ENCODE results near the gene UBE2M. TPM values are rescaled to one million over a fixed set of nuclear protein-coding genes. Genes with fewer than 3 reads are reported as not detected.

The UBE2M gene
- total RNA-seq, 1 experiment from 2014 or later, result 185 TPM

- no TSS peak for BruUV-seq (replicated peaks)
- POLR2A ChIA-PET (ENCODE audit: low non-redundant PET), result no interaction called here
- H3K27ac ChIP-seq (ENCODE audit: low read depth, low read length, poor library complexity, severe bottlenecking), result no peak overlapping the region
These were observed 8.6 kb upstream of the UBE2M start for GRCh38 chr19:58566989-58567388.

GRCh38 chr19:58563823-58564222 lies 5.4 kb upstream of the UBE2M start:
- BruUV-seq (replicated peaks), result no TSS peak
- H3K36me3 ChIP-seq (ENCODE audit: insufficient read depth, low read length, poor library complexity, severe bottlenecking), result no peaks in the 10 kb centered on the region
- no peak overlapping the region for H3K27ac ChIP-seq (ENCODE audit: low read depth, low read length, poor library complexity, severe bottlenecking)
- H3K27me3 ChIP-seq (replicated peaks; ENCODE audit: insufficient read depth, low read depth, low read length, poor library complexity), result no peaks in the 10 kb centered on the region
- TF ChIP-seq, protein P1, sequence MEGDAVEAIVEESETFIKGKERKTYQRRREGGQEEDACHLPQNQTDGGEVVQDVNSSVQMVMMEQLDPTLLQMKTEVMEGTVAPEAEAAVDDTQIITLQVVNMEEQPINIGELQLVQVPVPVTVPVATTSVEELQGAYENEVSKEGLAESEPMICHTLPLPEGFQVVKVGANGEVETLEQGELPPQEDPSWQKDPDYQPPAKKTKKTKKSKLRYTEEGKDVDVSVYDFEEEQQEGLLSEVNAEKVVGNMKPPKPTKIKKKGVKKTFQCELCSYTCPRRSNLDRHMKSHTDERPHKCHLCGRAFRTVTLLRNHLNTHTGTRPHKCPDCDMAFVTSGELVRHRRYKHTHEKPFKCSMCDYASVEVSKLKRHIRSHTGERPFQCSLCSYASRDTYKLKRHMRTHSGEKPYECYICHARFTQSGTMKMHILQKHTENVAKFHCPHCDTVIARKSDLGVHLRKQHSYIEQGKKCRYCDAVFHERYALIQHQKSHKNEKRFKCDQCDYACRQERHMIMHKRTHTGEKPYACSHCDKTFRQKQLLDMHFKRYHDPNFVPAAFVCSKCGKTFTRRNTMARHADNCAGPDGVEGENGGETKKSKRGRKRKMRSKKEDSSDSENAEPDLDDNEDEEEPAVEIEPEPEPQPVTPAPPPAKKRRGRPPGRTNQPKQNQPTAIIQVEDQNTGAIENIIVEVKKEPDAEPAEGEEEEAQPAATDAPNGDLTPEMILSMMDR (conservative IDR thresholded peaks at IDR 0.05; ENCODE audit: low read depth, low read length), result no peak
- TF ChIP-seq EZH2 (IDR thresholded peaks at IDR 0.05; ENCODE audit: borderline replicate concordance, low read depth, low read length, poor library complexity, severe bottlenecking), result no peak
- ChIA-PET CTCF (no interaction called here), POLR2A (ENCODE audit: low non-redundant PET) (no interaction called here)
- no peaks in the 10 kb centered on the region for H3K9me3 ChIP-seq (ENCODE audit: low read depth, low read length, poor library complexity, severe bottlenecking)
- no peak overlapping the region for H3K4me3 ChIP-seq (ENCODE audit: low read depth, low read length, poor library complexity, severe bottlenecking)
- intact Hi-C loops (cut with micrococcal nuclease; ENCODE audit: unreplicated experiment), result no loop called here
- H3K4me1 ChIP-seq (ENCODE audit: insufficient read depth, low read length, poor library complexity, severe bottlenecking), result peaks cover 16% of the 10 kb centered on the region
- no peak for DNase-seq (ENCODE audit: low spot score)

More at GRCh38 chr19:58566989-58567388, 8.6 kb upstream of the UBE2M start:
- no peak for DNase-seq (ENCODE audit: low spot score)
- H3K9me3 ChIP-seq (ENCODE audit: low read depth, low read length, poor library complexity, severe bottlenecking), result no peaks in the 10 kb centered on the region
- TF ChIP-seq, protein P1 (conservative IDR thresholded peaks at IDR 0.05; ENCODE audit: low read depth, low read length), result no peak
- TF ChIP-seq EZH2 (IDR thresholded peaks at IDR 0.05; ENCODE audit: borderline replicate concordance, low read depth, low read length, poor library complexity, severe bottlenecking), result no peak
- CTCF ChIA-PET, result no interaction called here
- peaks cover 2% of the 10 kb centered on the region for H3K36me3 ChIP-seq (ENCODE audit: insufficient read depth, low read length, poor library complexity, severe bottlenecking)
- no peaks in the 10 kb centered on the region for H3K27me3 ChIP-seq (replicated peaks; ENCODE audit: insufficient read depth, low read depth, low read length, poor library complexity)
- intact Hi-C loops (cut with micrococcal nuclease; ENCODE audit: unreplicated experiment), result no loop called here
- no peak overlapping the region for H3K4me3 ChIP-seq (ENCODE audit: low read depth, low read length, poor library complexity, severe bottlenecking)
- peaks cover 10% of the 10 kb centered on the region for H3K4me1 ChIP-seq (ENCODE audit: insufficient read depth, low read length, poor library complexity, severe bottlenecking)

GRCh38 chr19:58563034-58563573 lies 4.7 kb upstream of the UBE2M start:
- CTCF ChIA-PET, result no interaction called here
- POLR2A ChIA-PET (ENCODE audit: low non-redundant PET), result no interaction called here
- DNase-seq (ENCODE audit: low spot score), result peak; percentile 33
- intact Hi-C loops (cut with micrococcal nuclease; ENCODE audit: unreplicated experiment), result no loop called here
- no TSS peak for BruUV-seq (replicated peaks)
- TF ChIP-seq, protein P1 (conservative IDR thresholded peaks at IDR 0.05; ENCODE audit: low read depth, low read length), result no peak
- no peak for TF ChIP-seq EZH2 (IDR thresholded peaks at IDR 0.05; ENCODE audit: borderline replicate concordance, low read depth, low read length, poor library complexity, severe bottlenecking)
- Histone ChIP-seq H3K36me3 (ENCODE audit: insufficient read depth, low read length, poor library complexity, severe bottlenecking) (no peaks in the 10 kb centered on the region), H3K27ac (ENCODE audit: low read depth, low read length, poor library complexity, severe bottlenecking) (no peak overlapping the region), H3K27me3 (replicated peaks; ENCODE audit: insufficient read depth, low read depth, low read length, poor library complexity) (no peaks in the 10 kb centered on the region), H3K9me3 (ENCODE audit: low read depth, low read length, poor library complexity, severe bottlenecking) (no peaks in the 10 kb centered on the region), H3K4me1 (ENCODE audit: insufficient read depth, low read length, poor library complexity, severe bottlenecking) (peaks cover 16% of the 10 kb centered on the region), H3K4me3 (ENCODE audit: low read depth, low read length, poor library complexity, severe bottlenecking) (peak overlapping the region; percentile 43)
